Endothelial cell of umbilical vein (primary cell): ENCODE results near the gene SPECC1L.

Experiments
- POLR2A ChIP-seq: IDR thresholded peaks from 2 replicates; pipeline ENCODE4 v1.6.1; 2012; ENCODE audit warnings: low read depth, mild to moderate bottlenecking, control low read depth, low read length
- POLR2AphosphoS5 ChIP-seq: IDR thresholded peaks from 2 replicates; pipeline ENCODE4 v1.6.1; 2012; ENCODE audit warnings: low read depth, mild to moderate bottlenecking, control low read depth, low read length, moderate library complexity; ENCODE audit not compliant: insufficient read depth
- TF ChIP-seq, protein P1 (sequence below), 2 donors: IDR thresholded peaks; 1 replicate in 1 of 2; 2 replicates in 1 of 2; pipeline ENCODE4 v1.5.1; 2011; ENCODE audit warnings: low read length in 2 of 2, mild to moderate bottlenecking in 2 of 2, moderate library complexity in 2 of 2, control low read depth in 1 of 2, inconsistent platforms in 1 of 2, low read depth in 1 of 2; ENCODE audit not compliant: insufficient read depth in 1 of 2; ENCODE audit errors: extremely low read depth in 1 of 2

DNA sequence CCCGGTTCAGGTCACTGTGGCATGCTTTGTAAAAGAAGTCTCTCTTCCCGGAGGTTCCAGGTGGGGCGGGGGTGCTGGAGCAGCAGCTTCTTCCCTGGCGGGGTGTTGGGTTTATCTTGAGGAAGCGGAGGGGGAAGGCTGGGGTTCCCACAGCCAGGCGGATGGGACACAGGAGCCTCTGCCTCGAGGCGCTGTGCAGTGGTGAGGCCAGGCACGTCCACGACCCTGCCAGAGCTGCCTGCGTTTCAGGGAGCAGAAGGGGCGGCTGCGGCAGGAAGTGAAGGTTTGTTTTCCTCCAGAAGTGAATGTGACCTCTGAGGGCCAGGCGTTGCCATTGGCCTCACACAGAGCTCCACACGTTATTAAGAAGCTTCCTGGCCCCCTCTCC is 136.6 kb downstream of the SPECC1L start:
- TF ChIP-seq POLR2A (no peak), POLR2AphosphoS5 (peak; percentile 47)
- TF ChIP-seq, protein P1, sequence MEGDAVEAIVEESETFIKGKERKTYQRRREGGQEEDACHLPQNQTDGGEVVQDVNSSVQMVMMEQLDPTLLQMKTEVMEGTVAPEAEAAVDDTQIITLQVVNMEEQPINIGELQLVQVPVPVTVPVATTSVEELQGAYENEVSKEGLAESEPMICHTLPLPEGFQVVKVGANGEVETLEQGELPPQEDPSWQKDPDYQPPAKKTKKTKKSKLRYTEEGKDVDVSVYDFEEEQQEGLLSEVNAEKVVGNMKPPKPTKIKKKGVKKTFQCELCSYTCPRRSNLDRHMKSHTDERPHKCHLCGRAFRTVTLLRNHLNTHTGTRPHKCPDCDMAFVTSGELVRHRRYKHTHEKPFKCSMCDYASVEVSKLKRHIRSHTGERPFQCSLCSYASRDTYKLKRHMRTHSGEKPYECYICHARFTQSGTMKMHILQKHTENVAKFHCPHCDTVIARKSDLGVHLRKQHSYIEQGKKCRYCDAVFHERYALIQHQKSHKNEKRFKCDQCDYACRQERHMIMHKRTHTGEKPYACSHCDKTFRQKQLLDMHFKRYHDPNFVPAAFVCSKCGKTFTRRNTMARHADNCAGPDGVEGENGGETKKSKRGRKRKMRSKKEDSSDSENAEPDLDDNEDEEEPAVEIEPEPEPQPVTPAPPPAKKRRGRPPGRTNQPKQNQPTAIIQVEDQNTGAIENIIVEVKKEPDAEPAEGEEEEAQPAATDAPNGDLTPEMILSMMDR (IDR thresholded peaks at IDR 0.05; ENCODE audit: extremely low read depth in 1 of 2, insufficient read depth in 1 of 2, low read depth in 1 of 2, low read length in 2 of 2) = no peak
